ENCODE results near the gene ZW10. TPM values are rescaled to one million over a fixed set of nuclear protein-coding genes. Genes with fewer than 3 reads are reported as not detected.
A peak's percentile ranks its signal among the peaks of the same experiment; 100 is the strongest.
"Not testable (repeated sequence)": the region's sequence is repeated elsewhere in the genome, so short reads cannot be mapped to it uniquely, and the experiment has no call there.

ZW10 gene
- polyA plus RNA-seq, 6 donors from 2014 or later: 15.7 to 21.4 (median 17.1) TPM

DNA sequence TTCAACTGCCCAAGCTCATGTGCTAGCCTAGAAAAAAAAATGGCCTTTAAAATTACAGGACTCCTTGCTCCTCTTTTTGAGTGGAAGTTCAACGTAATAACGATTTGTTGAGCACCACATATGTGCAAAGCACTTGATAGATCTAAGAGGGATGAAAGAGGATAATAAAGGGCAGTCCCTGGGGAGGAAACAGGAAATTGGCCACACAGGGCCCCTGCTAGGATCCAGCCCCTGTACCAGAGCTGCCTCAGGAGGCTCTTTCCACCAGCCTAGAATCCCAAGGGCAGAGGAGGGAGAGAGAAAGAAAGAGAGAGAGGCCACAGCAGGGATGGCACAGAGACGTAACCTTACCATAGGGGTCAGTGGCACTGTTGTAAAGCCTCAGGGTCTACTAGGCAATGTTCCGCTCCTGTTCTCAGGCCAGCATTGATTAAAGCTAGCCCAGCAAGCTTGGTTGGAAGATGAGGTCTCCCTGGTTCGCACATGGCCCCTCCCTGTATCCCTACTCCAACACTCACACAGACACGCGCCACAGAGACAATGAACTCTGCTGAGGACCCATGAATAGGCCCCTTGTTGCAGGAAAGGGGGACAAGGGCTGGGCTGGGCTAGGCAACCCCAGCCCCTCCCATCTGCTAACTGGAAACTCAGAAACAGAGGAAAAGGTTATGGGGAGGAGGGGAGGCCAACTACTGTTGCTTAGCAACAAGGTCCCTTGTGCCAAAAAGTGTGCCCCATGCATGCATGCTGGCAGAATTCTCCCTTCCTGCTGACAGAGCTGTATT is 67.4 kb downstream of the ZW10 start, which contains the start of gene TMPRSS5:
TMPRSS5 (minus strand) TSS at position 438 of the 785 bp plus-strand sequence; CDS start at position 354, 84 bp downstream.
- Mint-ChIP-seq H3K4me1 (peaks cover 0 to 9% (median 3%) of the 10 kb centered on the region in 3 donors), H3K9me3 (peaks cover 30 to 55% (median 40%) of the 10 kb centered on the region in 7 donors), H3K4me3 (no peak within 1 kb of the TSS), H3K27me3 (no peaks in the 10 kb centered on the region), H3K36me3 (peaks cover 24 to 46% of the 10 kb centered on the region in 2 donors), H3K27ac (no peak within 1 kb of the TSS)
- ATAC-seq (ENCODE audit: low read depth in 2 of 2) (no peak), DNase-seq (no peak)

DNA sequence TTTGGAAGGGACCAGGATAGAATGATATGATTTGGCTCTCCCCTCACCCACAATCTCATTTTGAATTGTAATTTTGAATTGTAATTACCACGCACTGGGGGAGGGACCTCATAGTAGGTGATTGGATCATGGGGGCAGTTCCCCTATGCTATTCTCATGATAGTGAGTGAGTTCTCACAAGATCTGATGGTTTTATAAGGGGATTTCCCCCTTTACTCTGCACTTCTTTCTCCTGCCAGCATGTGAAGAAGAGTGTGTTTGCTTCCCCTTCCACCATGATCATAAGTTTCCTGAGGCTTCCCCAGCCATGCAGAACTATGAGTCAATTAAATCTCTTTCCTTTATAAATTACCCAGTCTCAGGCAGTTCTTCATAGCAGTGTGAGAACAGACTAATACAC is 69.9 kb downstream of the ZW10 start:
- Mint-ChIP-seq H3K36me3 (peaks cover 16 to 32% of the 10 kb centered on the region in 2 donors), H3K4me1 (peaks cover 3 to 12% (median 6%) of the 10 kb centered on the region in 3 donors), H3K9me3 (peaks cover 20 to 40% (median 29%) of the 10 kb centered on the region in 7 donors)
- not testable (repeated sequence) for H3K27me3 Mint-ChIP-seq; ATAC-seq (ENCODE audit: low read depth in 2 of 2); DNase-seq; H3K4me3 Mint-ChIP-seq; H3K27ac Mint-ChIP-seq

DNA sequence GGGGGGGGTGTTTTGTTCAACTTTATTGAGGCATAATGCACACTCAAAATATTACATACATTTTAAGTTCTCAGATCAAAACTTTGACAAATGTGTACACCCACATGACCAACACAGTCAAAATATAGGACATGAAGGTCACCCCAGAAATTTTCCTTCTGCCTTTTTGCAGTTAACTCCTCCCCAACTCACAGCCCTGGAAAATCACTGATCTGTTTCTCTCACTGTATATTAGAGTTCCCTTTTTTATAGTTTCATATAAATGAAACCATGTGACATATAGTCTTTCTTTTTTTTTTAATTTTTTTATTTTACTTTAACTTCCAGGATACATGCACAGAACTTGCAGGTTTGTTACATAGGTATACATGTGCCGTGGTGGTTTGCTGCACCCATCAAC is 72.0 kb downstream of the ZW10 start:
- Mint-ChIP-seq H3K9me3 (peaks cover 9 to 30% (median 15%) of the 10 kb centered on the region in 7 donors), H3K27ac (no peak overlapping the region), H3K36me3 (peaks cover 8 to 16% of the 10 kb centered on the region in 2 donors), H3K4me1 (peaks cover 3 to 12% (median 6%) of the 10 kb centered on the region in 3 donors), H3K4me3 (no peak overlapping the region), H3K27me3 (no peaks in the 10 kb centered on the region)
- ATAC-seq (ENCODE audit: low read depth in 2 of 2): peak; percentile 40 to 46
- DNase-seq: no peak

DNA sequence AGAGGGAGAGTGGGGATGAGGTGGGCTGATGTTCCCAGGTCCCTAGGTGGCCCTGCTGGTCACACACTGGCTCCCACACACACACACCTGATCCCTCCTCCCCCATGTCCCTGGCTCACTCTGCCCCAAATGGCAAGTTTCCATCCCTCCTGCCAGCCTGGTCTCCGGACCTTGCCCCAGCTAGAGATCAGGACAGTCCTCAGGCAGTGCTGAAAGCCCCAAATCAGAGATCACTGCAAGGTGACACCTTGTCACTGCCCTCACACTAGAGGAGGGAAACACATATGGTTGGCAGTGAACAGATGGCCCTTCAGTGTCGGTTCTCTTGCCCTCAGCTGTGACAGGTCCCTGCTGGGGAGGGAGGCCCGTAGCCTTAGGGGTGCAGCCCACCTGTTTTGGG is 75.0 kb downstream of the ZW10 start:
- no peak overlapping the region for H3K27ac Mint-ChIP-seq
- H3K4me1 Mint-ChIP-seq: peaks cover 3 to 12% (median 6%) of the 10 kb centered on the region in 3 donors
- no peak overlapping the region for H3K4me3 Mint-ChIP-seq
- ATAC-seq (ENCODE audit: low read depth in 2 of 2) (no peak), DNase-seq (no peak)
- no peaks in the 10 kb centered on the region for H3K27me3 Mint-ChIP-seq
- H3K36me3 Mint-ChIP-seq: peaks cover 3 to 4% of the 10 kb centered on the region in 2 donors
- peaks cover 0 to 19% (median 8%) of the 10 kb centered on the region in 7 donors for H3K9me3 Mint-ChIP-seq

DNA sequence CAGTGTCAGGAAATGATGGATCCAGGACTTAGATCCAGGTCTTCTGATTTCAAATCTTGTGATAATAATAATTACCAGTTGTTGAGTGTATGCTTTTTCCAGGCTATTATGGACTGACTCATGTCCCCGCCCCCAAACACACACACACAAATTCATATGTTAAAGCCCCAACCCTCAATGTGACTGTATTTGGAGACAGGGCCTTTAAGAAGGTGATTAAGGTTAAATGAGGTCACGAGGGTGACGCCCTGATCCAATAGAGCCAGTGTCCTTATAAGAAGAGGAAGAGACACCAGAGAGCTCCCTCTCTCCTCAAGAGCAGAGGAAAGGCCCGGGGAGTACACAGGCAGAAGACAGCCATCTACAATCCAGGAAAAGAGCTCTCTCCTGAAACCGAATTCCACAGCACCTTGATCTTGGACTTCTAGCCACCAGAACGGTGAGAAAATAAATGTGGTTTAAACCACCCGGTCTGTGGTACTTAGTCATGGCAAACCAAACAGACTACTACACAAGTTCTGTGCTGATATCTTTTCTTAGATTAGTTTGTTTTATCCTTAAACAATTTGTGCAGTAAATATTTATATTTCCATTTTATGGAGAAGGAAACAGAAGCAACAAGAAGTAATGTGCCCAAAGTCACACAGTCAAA is 75.6 kb downstream of the ZW10 start:
- no peak overlapping the region for H3K27ac Mint-ChIP-seq
- H3K36me3 Mint-ChIP-seq: peaks cover 0 to 4% of the 10 kb centered on the region in 2 donors
- no peaks in the 10 kb centered on the region for H3K27me3 Mint-ChIP-seq
- H3K4me3 Mint-ChIP-seq: no peak overlapping the region
- DNase-seq (no peak), ATAC-seq (ENCODE audit: low read depth in 2 of 2) (no peak)
- H3K4me1 Mint-ChIP-seq: peaks cover 3 to 12% (median 6%) of the 10 kb centered on the region in 3 donors
- H3K9me3 Mint-ChIP-seq: peaks cover 0 to 12% (median 4%) of the 10 kb centered on the region in 7 donors

DNA sequence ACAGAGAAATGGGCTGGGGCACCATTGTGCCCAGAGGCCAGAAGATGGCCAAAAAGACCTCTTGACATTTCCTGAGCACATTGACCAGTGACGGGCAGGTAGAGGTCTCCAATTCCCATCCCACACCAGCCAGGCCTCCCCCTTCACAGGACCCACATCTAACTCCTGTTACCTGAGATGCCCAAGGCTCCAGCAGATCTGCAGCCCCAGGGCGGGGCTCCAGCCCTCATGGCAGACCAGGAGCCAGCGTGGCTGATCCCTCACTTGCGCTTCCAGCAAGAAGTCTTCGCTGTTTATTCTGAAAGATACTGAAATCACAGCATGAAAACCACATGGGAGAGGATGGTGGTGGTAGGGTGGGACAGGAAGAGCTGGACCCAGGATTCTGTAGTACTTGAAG is 76.4 kb downstream of the ZW10 start:
- Mint-ChIP-seq H3K36me3 (peaks cover 0 to 4% of the 10 kb centered on the region in 2 donors), H3K27ac (no peak overlapping the region), H3K27me3 (no peaks in the 10 kb centered on the region), H3K4me1 (peaks cover 3 to 12% (median 6%) of the 10 kb centered on the region in 3 donors), H3K9me3 (peaks cover 0 to 4% (median 1%) of the 10 kb centered on the region in 7 donors), H3K4me3 (no peak overlapping the region)
- ATAC-seq (ENCODE audit: low read depth in 2 of 2): no peak
- no peak for DNase-seq

DNA sequence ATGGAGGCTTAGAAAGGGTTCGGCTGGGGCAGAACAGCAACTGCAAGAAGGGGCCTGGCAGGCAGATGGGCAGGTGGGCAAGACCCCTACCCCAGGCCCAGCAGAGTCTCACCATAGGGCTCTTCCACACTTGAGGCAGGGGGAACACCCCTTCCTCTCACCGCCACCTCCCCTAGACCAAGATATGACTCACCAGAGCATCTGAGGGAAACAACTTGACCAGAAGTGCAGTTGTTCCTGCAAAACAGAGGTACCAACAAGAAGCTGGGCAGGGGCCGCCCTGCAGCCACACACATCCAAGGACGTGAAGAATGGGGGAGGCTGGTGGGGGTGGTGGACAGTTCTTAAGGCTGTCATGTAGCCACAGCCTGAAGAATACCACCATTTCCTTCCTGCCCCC is 78.3 kb downstream of the ZW10 start:
- H3K9me3 Mint-ChIP-seq: peaks cover 0 to 1% (median 0%) of the 10 kb centered on the region in 7 donors
- H3K27me3 Mint-ChIP-seq: no peaks in the 10 kb centered on the region
- peaks cover 0 to 3% (median 0%) of the 10 kb centered on the region in 3 donors for H3K4me1 Mint-ChIP-seq
- DNase-seq (no peak), ATAC-seq (ENCODE audit: low read depth in 2 of 2) (no peak)
- peak overlapping the region in 1 of 6 donors; percentile 91 for H3K27ac Mint-ChIP-seq
- peaks cover 0 to 4% of the 10 kb centered on the region in 2 donors for H3K36me3 Mint-ChIP-seq
- H3K4me3 Mint-ChIP-seq: no peak overlapping the region

DNA sequence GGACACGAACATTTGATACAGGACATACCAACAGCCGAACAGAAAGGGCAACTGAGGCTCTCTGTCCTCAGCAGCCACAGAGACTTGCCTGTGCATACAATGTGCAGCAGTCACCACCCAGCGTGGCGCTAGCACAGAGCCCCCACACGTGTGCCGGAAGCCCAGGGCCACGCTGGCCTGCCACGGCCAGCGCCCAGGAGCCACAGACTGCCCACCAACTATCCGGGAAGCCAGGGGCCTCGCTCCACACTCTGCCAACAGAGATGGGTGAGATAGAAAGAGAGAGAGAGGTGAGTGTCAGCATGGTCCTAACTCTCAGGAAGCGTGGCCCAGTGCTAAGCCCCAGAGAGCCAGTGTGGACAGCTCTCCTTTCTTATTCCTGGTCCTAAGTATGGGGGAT is 79.1 kb downstream of the ZW10 start:
- Mint-ChIP-seq H3K4me3 (no peak overlapping the region), H3K36me3 (peaks cover 0 to 4% of the 10 kb centered on the region in 2 donors), H3K27me3 (no peaks in the 10 kb centered on the region), H3K27ac (peak overlapping the region in 1 of 6 donors; percentile 8), H3K4me1 (peaks cover 0 to 4% (median 0%) of the 10 kb centered on the region in 3 donors), H3K9me3 (no peaks in the 10 kb centered on the region)
- ATAC-seq (ENCODE audit: low read depth in 2 of 2): no peak
- no peak for DNase-seq

DNA sequence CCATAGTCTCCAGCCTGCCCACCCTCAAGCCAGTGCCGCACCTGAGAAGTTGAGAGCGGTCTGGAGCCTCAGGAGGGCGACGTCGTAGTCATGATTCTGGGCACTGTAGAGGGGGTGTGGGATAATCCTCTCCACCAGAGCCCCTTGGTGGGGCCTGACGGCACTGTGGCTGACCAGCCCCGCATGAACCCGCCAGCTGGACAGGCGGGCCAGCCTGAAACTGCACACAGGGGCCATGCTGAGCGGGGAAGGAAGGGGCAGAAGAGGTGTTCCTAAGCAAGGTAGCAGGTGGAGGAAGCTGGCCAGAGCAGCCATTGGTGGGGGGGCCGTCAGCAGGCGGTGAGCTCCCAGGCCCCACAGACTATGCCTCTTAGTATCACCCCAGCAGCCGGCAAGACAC is 80.5 kb downstream of the ZW10 start:
- H3K4me1 Mint-ChIP-seq: peaks cover 0 to 4% (median 0%) of the 10 kb centered on the region in 3 donors
- peaks cover 0 to 4% of the 10 kb centered on the region in 2 donors for H3K36me3 Mint-ChIP-seq
- H3K27ac Mint-ChIP-seq: no peak overlapping the region
- H3K9me3 Mint-ChIP-seq: no peaks in the 10 kb centered on the region
- H3K4me3 Mint-ChIP-seq: no peak overlapping the region
- H3K27me3 Mint-ChIP-seq: no peaks in the 10 kb centered on the region
- no peak for ATAC-seq (ENCODE audit: low read depth in 2 of 2)
- no peak for DNase-seq

DNA sequence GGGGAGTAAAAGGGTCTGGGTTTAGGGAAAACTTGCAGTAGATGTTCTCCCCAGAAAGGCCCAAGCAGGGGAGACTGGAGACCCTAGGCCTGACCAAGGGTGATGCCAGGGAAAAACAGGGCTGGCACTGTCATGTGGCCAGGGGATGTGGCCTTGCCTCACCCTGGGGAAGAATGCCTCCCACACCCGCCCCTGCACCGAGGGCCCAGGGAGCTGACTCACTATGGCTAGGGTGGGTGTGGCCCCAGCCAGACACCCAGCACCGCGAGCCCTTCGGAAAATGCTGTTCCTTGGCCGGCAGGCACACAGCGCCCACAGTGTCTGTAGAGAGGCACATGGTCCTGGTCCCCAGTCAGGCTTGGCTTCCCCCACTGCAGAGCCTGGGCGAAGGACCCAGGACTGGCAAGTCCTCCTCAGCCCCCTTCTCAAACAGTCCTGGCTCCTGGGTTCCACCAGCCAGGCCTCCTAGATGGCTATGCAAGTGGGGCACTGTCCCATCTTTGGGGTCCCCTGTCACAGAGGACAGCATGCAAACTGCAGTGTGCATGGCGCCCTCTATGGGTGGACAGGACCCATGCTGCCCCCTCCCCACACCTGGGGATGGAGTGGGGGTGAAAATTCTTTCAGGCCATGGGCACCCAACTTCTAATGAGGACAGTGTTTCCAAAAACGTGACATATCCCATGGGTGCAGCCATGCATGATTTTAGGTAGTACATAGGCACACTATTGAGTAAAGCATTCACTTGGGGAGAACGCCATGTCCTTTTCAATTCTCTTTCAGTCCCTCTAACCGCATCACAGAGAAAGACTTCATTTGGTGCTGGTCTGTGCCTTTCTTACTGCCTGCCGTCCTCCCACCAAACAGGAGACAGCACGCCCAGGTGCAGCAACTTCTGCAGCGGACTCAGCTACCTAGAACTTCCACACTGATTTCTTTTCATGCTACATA is 82.6 kb downstream of the ZW10 start:
- H3K4me3 Mint-ChIP-seq: no peak overlapping the region
- H3K27ac Mint-ChIP-seq: no peak overlapping the region
- no peak for ATAC-seq (ENCODE audit: low read depth in 2 of 2)
- no peaks in the 10 kb centered on the region for H3K36me3 Mint-ChIP-seq
- H3K9me3 Mint-ChIP-seq: no peaks in the 10 kb centered on the region
- H3K4me1 Mint-ChIP-seq: peaks cover 0 to 5% (median 3%) of the 10 kb centered on the region in 3 donors
- H3K27me3 Mint-ChIP-seq: no peaks in the 10 kb centered on the region
- DNase-seq: no peak

DNA sequence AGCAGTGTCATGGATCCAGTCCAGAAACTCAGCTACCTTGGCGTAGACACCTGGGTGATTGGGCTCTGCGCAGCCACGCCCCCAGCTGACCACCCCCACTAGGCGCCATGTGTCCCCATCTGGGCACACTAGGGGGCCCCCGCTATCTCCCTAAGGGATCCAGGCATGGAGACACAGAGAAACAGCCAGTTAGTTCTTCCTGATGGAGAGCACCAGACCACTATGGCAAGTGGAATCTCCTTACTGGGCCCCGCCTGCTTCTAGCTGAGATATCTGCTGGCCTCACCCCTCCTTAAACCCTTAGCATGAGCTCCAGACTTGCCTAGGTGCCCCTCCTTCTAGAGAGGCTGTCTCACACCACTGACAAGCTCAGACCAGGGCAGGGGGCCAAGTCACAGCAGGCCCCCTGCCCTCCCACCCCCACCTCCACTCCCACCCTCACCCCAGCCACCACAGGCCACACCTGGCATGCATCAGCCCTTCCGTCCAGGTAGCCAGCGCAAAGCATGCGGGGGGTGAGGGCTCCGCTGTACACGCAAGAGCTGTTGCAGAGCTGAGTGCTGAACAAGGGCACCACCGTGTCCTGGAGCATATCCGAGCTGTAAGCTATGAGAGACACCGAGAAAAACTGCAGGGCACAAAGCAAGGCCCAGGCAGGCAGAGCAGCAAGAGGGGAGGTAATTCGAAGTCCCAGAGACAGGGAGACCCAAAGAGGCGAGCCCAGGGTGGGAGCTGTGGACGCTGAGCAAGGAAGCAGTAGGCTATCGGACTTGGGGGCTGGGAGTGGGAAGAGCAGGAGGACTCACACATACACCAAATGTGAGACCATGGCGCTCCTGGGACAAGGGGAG is 83.5 kb downstream of the ZW10 start:
- Mint-ChIP-seq H3K4me1 (peaks cover 0 to 7% (median 6%) of the 10 kb centered on the region in 3 donors), H3K4me3 (peak overlapping the region in 1 of 8 donors; percentile 34), H3K36me3 (no peaks in the 10 kb centered on the region), H3K27ac (peak overlapping the region in 1 of 6 donors; percentile 16), H3K9me3 (no peaks in the 10 kb centered on the region), H3K27me3 (no peaks in the 10 kb centered on the region)
- no peak for DNase-seq
- no peak for ATAC-seq (ENCODE audit: low read depth in 2 of 2)

DNA sequence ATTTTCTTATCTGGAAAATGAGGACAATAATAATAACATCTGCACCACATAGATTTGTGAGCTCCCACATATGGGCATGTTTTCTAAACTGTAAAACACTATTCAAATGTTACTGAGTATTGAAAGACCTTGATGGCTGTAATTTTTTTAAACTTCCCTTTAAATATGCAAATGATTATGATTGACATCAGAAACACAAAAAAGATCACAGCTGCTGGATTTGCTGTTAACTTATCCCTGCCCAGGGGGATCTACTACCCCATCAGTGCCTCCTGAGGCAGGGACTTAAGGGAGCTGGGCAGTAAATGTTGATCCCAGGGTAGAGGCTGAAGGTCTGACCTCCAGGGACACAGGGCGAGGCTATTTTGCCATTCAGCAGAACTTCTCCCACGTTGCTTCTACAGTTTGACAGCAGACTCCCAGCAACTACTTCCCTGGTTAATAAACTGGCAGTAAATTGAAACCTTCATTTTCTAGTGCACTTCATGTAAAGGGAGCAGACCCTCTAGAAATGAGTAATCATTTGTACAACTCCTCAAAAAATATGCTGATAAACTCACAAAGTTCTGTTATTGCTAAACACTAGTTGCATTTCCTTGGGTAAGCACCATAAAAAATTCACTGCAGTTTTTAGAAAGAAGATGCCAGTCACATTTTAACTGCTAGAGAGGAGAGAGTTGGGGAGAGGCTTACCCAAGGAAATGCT is 87.7 kb downstream of the ZW10 start:
- Mint-ChIP-seq H3K27me3 (no peaks in the 10 kb centered on the region), H3K4me3 (no peak overlapping the region), H3K36me3 (no peaks in the 10 kb centered on the region), H3K4me1 (peaks cover 0 to 7% (median 6%) of the 10 kb centered on the region in 3 donors), H3K9me3 (no peaks in the 10 kb centered on the region), H3K27ac (no peak overlapping the region)
- DNase-seq (no peak), ATAC-seq (ENCODE audit: low read depth in 2 of 2) (no peak)

Data from naive B cell (primary cell).